NCI-H2196 (cell line): ENCODE measurements around the gene CTNNA2.

Experiments used
- DNase-seq: peaks from one replicate; lab custom pipeline; 2025; ENCODE audit not compliant: unreplicated experiment; lab: John Stamatoyannopoulos, UW

The CTNNA2 gene

DNA sequence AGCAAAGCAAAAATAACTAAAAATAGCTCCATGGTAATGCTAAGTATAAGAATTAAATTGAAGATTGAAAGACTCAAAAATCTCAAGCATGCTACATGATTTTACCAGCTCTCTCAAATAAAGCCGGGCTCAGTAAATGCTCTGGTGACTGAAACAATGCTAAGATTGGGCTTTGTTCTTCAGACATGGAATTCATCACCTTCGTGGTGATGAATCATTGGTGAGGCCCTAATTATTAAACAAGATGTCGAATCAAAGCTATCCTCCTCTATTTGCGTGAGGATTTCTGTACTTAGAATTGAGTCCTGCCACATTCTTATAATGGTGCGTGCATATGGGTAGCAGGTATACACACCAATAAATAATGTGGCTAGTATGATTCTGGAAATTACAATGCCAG lies 850.5 kb downstream of the CTNNA2 start:
- DNase-seq: no peak

DNA sequence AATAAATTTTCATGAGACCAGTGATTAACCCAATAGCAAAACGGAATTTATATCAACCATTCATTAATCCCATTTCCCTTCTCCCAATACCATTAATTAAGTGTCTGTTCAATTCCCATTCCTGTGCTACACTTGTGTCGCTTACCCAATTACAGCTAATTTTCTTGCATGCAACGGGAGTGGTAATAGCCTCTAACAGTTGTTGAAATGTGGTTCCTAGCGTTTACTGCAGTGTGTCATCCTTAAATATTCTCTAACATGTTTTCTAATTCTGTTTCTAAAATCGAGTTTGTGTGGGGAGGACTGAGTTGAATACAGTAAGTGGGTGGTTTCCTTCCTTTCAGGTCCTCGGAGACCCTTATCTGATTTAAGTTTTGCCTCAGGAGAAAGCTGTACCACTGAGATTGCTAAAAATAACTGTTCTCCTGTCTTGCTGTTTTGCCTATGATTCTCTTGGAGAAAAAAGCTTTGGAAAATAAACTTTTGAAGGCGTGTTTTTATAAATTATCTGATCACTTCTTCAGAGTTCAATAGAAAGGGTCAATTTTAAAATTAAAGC lies 851.0 kb downstream of the CTNNA2 start:
- DNase-seq: no peak

- DNase-seq: no peak
These were observed 851.8 kb downstream of the CTNNA2 start for GRCh38 chr2:80364524-80365212.

DNA sequence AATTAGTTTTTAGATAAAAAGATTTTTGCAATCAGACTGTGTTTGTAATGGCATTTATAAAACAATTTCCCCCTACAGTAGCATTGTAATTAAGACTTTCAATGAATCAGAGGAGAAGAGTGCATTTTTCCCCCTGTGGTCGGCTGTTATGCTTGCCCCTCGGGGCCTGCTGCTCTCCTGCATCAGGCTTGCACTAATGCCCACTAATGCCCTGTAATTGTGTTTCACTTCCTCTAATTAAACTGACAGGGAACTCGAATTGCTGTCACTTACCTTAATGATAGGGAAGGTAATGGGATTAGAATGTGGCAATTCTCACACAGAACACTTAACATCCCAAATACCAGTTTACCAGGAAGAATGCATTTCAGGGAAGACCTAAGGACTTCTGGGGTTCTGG lies 852.9 kb downstream of the CTNNA2 start:
- no peak for DNase-seq

GRCh38 chr2:80370375-80371009 lies 857.6 kb downstream of the CTNNA2 start:
- no peak for DNase-seq

GRCh38 chr2:80374105-80374504 lies 861.3 kb downstream of the CTNNA2 start:
- DNase-seq: no peak

DNA sequence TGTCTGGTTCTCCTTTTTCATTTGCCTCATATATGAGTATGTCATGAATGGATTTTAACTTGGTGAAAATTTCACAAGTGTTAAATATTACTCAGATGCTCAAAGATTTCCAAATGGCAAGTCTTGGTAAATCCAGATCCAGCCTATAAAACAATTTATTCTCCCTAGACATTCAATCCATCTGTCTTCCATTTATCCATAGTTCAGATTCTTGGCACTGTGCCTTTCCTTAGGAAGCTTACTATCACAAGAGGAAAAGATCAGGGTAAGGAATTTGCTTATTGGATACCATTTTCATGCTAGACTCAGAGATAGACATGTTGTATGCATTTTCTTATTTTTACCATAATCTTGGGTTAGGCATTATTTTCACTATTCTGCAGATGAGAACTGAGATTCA lies 864.2 kb downstream of the CTNNA2 start:
- DNase-seq: no peak

DNA sequence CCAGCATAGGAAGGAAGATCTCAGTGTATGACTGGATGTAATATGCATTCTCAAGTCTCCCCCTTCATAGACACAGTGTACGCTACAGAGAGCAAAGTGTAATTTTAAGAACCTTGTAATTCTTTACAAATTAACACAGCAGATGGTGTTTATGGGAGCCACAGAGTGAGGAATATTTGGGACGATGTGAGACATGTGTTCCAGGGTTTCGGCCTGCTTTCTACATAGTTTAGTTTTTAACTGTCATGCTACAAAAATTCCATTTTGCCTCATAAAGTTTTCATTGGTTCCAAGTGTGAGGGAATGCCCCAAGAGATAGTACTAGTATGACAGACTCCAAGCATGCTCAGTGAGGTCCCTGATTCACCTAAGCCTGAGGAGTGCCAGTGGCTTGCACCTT lies 867.9 kb downstream of the CTNNA2 start:
- DNase-seq: no peak

DNA sequence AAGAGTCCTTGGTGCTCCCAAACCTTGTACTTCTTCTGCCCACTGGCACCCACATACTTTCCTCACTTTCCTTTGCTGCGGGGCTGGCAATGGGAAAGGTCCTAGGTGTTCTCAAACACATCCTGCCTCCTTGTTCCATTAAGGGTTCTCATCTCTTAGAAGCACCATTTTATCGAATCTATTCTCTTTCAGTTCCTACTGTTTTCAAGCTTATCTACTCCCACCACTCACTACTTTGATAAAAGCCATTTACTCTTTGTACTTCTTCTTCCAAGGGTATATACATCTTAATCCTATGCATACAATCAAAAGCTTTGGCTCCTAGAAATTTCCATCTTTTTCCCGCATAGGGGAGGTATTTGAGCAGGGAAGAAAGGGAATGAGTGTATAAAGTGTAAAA lies 868.8 kb downstream of the CTNNA2 start:
- DNase-seq: no peak

DNA sequence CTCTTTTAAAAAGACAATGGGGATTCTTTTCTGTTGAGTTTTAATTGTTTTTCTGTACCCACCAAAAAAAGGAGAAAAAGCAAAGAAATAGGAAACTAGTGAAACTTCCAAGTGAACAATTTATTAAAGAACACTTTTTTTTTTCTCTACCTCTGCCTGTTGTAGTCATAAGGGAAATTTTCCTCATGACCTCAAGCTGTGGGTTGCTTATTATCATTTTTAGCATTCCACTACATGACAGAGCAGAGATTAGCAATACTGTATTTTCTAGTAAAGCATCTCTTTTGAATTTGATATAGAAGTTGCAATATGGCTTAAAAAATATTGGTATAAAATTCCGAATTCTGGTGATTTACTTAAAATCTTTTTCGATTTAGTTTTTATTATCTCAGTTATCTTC lies 879.6 kb downstream of the CTNNA2 start:
- DNase-seq: no peak

- DNase-seq: no peak
These were observed 881.1 kb downstream of the CTNNA2 start for GRCh38 chr2:80393991-80394390.

- no peak for DNase-seq
These were observed 882.4 kb downstream of the CTNNA2 start for GRCh38 chr2:80395251-80395650.

- no peak for DNase-seq
These were observed 883.4 kb downstream of the CTNNA2 start for GRCh38 chr2:80396276-80396675.

DNA sequence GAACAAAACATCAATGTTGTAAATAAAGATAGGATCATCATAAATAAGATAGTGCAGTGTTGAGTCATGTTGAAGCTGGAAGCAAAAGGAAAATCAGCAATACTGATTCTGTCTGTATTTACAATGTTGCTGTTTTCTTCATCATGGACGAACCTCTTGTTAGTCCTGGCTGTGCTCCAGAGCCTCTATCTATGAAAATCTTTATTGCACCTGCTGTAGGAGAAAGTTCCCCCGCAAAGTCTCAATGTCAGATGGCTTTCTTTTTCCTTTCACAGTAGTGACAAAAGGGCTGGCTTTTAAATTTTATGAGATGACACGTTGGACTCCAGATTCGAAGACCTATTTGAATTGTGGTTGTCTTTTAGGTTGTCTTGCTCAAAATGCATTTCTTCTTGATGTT lies 890.2 kb downstream of the CTNNA2 start:
- no peak for DNase-seq

GRCh38 chr2:80407377-80407776 lies 894.5 kb downstream of the CTNNA2 start:
- DNase-seq: no peak

DNA sequence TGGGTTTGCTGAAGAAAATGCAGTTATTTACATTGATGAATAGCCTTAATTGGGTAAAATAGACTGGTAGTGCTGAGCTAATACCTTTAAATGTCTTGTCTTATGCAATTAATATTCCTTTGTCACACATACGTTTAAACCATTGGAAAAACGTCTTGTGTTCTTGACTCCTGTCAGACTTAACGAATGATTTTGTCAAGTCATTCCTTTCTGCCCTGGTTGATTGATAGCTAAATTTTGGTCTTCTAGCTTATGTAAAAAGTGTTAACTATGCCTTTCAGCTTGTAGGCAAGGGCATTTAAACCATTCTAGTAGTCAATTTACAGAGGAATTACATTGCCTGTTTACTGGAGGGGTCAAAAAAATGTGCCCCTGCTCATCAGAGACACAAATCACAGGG lies 897.5 kb downstream of the CTNNA2 start:
- no peak for DNase-seq

DNA sequence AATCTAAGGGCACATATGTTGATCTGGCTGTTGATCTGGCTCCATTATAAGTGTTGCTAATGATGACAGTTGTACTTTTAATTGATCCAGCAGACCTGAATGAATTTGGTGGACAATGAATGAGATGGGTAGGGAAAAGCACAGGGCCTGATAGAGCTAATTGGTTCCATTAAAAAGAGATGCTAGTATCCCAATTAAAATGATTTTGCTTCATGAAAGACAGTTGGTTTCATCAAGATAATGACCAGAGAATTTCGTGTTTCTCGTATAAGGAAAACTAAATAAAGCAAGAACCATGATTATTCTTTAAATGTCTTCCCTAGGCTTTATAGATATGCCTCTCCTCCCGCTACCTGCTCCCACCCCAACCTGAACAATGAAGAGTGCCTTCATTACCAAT lies 900.3 kb downstream of the CTNNA2 start:
- no peak for DNase-seq

DNA sequence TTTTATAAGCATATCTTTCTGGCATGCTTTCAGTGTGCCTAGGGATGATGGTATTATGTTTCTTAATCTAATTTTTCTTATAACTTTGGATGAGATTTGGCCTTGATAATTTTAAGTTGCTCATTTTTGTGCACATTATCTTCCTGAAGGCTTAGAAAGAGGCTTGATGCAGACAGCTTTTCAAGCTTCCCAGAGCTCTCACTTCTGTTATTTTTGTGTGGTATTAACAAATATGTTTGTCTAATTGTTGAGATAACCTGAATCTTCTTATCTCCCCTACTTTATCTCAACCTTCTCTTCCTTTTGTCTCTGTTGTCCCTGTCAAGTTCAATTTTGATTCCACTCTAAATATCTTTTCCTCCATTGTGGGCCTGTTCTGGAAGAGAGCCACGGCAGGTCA lies 904.9 kb downstream of the CTNNA2 start:
- no peak for DNase-seq

DNA sequence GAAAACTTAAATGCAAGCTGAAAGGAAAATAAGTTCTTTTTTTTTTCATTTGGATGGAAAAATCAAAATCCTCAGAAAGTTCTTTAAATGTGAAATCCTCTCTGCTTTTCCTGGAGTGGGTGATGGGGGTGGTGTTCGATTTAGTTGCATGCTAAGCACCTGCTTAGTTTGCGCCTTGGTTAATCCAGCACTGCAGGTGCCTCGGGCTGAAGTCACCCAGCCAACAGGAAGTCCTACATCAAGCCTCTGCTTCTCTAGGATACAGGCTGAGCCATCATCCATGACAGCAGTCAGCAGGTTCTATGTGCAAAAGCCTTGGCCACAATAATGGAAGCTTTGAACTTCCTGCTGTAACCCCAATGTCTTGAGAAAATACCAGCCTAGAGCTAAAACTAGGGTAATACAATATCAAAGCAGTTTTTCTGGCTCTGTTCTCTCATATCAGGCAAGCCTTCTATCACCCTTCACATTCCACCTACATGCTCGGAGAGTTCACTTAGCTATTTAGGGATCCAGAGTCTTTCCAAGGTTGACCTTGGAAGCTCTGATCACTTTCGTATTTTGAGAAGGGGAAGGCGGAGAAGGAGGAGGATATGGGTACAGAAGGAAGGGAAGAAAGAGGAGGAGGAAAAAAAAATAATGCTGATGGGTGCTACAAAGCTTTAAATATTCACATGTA lies 907.8 kb downstream of the CTNNA2 start:
- DNase-seq: no peak

GRCh38 chr2:80429251-80429650 lies 916.4 kb downstream of the CTNNA2 start:
- no peak for DNase-seq

DNA sequence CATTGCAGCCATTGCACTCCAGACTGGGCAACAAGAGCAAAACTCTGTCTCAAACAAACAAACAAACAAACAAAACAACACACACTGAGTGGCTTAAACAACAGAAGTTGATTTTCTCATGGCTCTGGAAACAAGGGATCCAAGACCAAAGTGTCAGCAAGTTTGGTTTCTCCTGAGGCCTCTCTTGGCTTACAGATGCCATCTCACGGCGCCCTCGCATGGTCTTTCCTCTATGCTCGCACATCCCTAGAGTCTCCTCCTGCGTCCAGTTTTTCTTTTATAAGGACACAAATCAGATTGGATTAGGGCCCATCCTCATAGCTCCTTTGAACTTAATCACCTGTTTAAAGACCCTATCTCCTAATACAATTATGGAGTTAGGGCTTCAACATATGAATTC lies 925.1 kb downstream of the CTNNA2 start:
- no peak for DNase-seq

DNA sequence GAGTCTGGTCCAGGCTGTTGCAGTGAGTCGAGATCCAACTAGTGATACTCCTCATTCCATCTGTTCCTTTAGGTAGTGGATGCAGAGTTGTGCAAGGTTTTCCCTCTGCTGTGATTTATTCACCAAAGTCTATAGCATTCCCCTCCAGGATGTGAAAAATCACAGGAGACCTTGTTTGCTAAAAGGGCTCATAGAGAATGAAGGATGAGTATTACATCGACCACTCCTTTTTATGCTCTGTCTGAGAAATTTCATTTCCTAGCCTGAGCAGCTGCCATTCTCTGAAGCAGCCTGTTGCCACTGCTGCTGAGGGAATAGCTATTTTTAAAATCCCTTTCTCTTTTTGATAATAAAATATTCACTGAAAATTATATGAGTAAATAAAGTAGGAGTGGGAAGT lies 925.8 kb downstream of the CTNNA2 start:
- no peak for DNase-seq
